GM12878 (cell line): ENCODE results near the gene TRHDE. TPM values are rescaled to one million over a fixed set of nuclear protein-coding genes. Genes with fewer than 3 reads are reported as not detected.

Source experiments
- CHD1 ChIP-seq: IDR thresholded peaks from 2 replicates; pipeline ENCODE4 v1.6.1; 2012; ENCODE audit warnings: low read depth, low read length, improper control_type of control experiment
- CUX1 ChIP-seq: IDR thresholded peaks from 2 replicates; pipeline ENCODE4 v1.6.1; 2012; ENCODE audit warnings: improper control_type of control experiment, low read depth, low read length; ENCODE audit not compliant: insufficient replicate concordance
- E4F1 ChIP-seq: fragments of 450-650 bp; IDR thresholded peaks from 2 replicates; pipeline ENCODE4 v1.6.1; 2018; ENCODE audit warnings: borderline replicate concordance, mild to moderate bottlenecking; ENCODE audit not compliant: partially characterized antibody
- HSF1 ChIP-seq: fragments of 150-350 bp; IDR thresholded peaks from 2 replicates; pipeline ENCODE4 v1.6.1; 2014; ENCODE audit warnings: mild to moderate bottlenecking, low read depth, low read length
- IKZF1 ChIP-seq: fragments of 450-650 bp; conservative IDR thresholded peaks from 2 replicates; pipeline ENCODE4 v1.6.1; 2017; ENCODE audit warnings: antibody characterized with exemption, mild to moderate bottlenecking
- KAT2A ChIP-seq: conservative IDR thresholded peaks from 2 replicates; pipeline ENCODE4 v1.6.1; 2011; ENCODE audit warnings: low read depth, low read length; ENCODE audit not compliant: control insufficient read depth
- MYB ChIP-seq: fragments of 150-350 bp; IDR thresholded peaks from 2 replicates; pipeline ENCODE4 v1.6.1; 2014; ENCODE audit warnings: mild to moderate bottlenecking, low read depth, low read length, borderline replicate concordance
- NR2C2 ChIP-seq: IDR thresholded peaks from 2 replicates; pipeline ENCODE4 v1.6.1; 2011; ENCODE audit warnings: borderline replicate concordance, low read depth; ENCODE audit not compliant: control insufficient read depth, insufficient read length
- POLR2AphosphoS5 ChIP-seq: IDR thresholded peaks from 2 replicates; pipeline ENCODE4 v1.6.1; 2011; ENCODE audit warnings: mild to moderate bottlenecking, low read length, inconsistent platforms
- TARDBP ChIP-seq: IDR thresholded peaks from 2 replicates; pipeline ENCODE4 v1.6.1; 2016; ENCODE audit warnings: borderline replicate concordance
- TBL1XR1 ChIP-seq: IDR thresholded peaks from 2 replicates; pipeline ENCODE4 v1.6.1; 2012; ENCODE audit warnings: low read depth, low read length, improper control_type of control experiment
- ZZZ3 ChIP-seq: IDR thresholded peaks from 2 replicates; pipeline ENCODE4 v1.6.1; 2011; ENCODE audit warnings: low read depth; ENCODE audit not compliant: control insufficient read depth, insufficient read length
- polyA plus RNA-seq, 11 experiments: library from polyadenylated mRNA; depleted of rRNA in 4 of 11; unstranded in 6 of 11; stranded (reverse) in 5 of 11; fragments of >200 nt; fragmentation: Nextera tagmentation in 4 of 11; fragmentation: Illumina TruSeq in 1 of 11; extraction: Ambion mirVana in 4 of 11; extraction: Trizol in 1 of 11; gene quantifications; 1 replicate in 1 of 11; 2 replicates in 10 of 11; pipeline versions ENCODE4 v1.2.1 to v1.2.3, GENCODE V29; 2011 to 2016; ENCODE audit warnings: inconsistent platforms in 2 of 11, missing spikeins in 2 of 11, low read depth in 1 of 11
- total RNA-seq, 4 experiments: library from RNA; depleted of rRNA in 3 of 4; stranded (reverse); fragments of >200 nt in 3 of 4; fragmentation: Illumina TruSeq in 1 of 4; extraction: Trizol in 1 of 4; gene quantifications; 2 replicates each; pipeline versions ENCODE4 v1.2.1 to v1.2.3, GENCODE V29; 2013 to 2021

Gene TRHDE
- total and polyA plus RNA-seq, 10 of the 15 experiments (the other 5 are each of a cell fraction or from before 2014, with no cell fraction given): not detected

- TF ChIP-seq CUX1: no peak
- TF ChIP-seq NR2C2: no peak
- no peak for TF ChIP-seq ZZZ3
- no peak for TF ChIP-seq KAT2A
- TF ChIP-seq TARDBP: no peak
- TF ChIP-seq CHD1: no peak
- no peak for TF ChIP-seq HSF1
- no peak for TF ChIP-seq TBL1XR1
- no peak for TF ChIP-seq POLR2AphosphoS5
- no peak for TF ChIP-seq IKZF1
- no peak for TF ChIP-seq MYB
- TF ChIP-seq E4F1: no peak
These were observed 41.6 kb downstream of the TRHDE start (continued) for GRCh38 chr12:72313806-72314205.
